B cell (primary cell): ENCODE results near the gene PCSK7. TPM values are rescaled to one million over a fixed set of nuclear protein-coding genes. Genes with fewer than 3 reads are reported as not detected.
A peak's percentile ranks its signal among the peaks of the same experiment; 100 is the strongest.

Source experiments
- ATAC-seq: fragments of 200-7000 bp; cut with Tn5 transposase; one replicate; pipeline ENCODE4 v1.10.0; 2021; ENCODE audit warnings: low read depth, mild to moderate bottlenecking, moderate number of reproducible peaks, moderate library complexity
- CTCF ChIA-PET: fragments of 350-600 bp; sonication (Branson Sonifier 250); formaldehyde crosslinking; loops from one replicate; lab custom pipeline; 2021; ENCODE audit warnings: antibody characterized with exemption, inconsistent platforms; lab: Charles Lee
- POLR2A ChIA-PET: fragments of 350-600 bp; sonication (Branson Sonifier 250); formaldehyde crosslinking; loops from one replicate; lab custom pipeline; 2021; ENCODE audit warnings: antibody characterized with exemption; lab: Charles Lee
- DNase-seq: peaks from one replicate; pipeline ENCODE4 v3.0.0; 2013
- H2AFZ ChIP-seq: 2 replicates; pipeline ENCODE4 v1.6.1; 2012; ENCODE audit warnings: mild to moderate bottlenecking, low read depth, low read length; ENCODE audit not compliant: insufficient read depth, poor library complexity, severe bottlenecking
- H3K27ac ChIP-seq, 2 donors: 1 replicate in 1 of 2; 2 replicates in 1 of 2; pipeline ENCODE4 v1.5.1; 2012 to 2013; ENCODE audit warnings: low read length in 2 of 2, mild to moderate bottlenecking in 2 of 2, moderate library complexity in 1 of 2
- H3K27me3 ChIP-seq, 4 experiments: fragments of 200-600 bp in 1 of 4; sonication (generic) in 1 of 4; replicated peaks in 1 of 4; 1 replicate in 2 of 4; 2 replicates in 2 of 4; pipeline versions ENCODE4 v1.6.1 to v1.7.0; 2013 to 2016; ENCODE audit warnings: low read length in 3 of 4, mild to moderate bottlenecking in 2 of 4, mixed read lengths in 1 of 4, moderate library complexity in 1 of 4; ENCODE audit not compliant: insufficient read depth in 4 of 4, control insufficient read depth in 3 of 4; ENCODE audit errors: control extremely low read depth in 1 of 4
- H3K36me3 ChIP-seq, 2 experiments: replicated peaks in 1 of 2; 1 replicate in 1 of 2; 2 replicates in 1 of 2; pipeline versions ENCODE4 v1.6.1 to v1.7.1; 2013; ENCODE audit warnings: low read length in 1 of 2; ENCODE audit not compliant: insufficient read depth in 2 of 2, control insufficient read depth in 1 of 2; ENCODE audit errors: control extremely low read depth in 1 of 2, extremely low read depth in 1 of 2
- H3K4me1 ChIP-seq, 2 donors: fragments of 200-600 bp in 1 of 2; sonication (generic) in 1 of 2; 1 replicate in 1 of 2; 2 replicates in 1 of 2; pipeline versions ENCODE4 v1.5.1 to v1.6.1; 2013 to 2017; ENCODE audit warnings: low read length in 2 of 2; ENCODE audit not compliant: control insufficient read depth in 2 of 2, insufficient read depth in 2 of 2
- H3K4me2 ChIP-seq: replicated peaks from 2 replicates; pipeline ENCODE3; 2012; ENCODE audit warnings: mild to moderate bottlenecking, low read depth, low read length; ENCODE audit not compliant: poor library complexity, severe bottlenecking
- H3K4me3 ChIP-seq, 5 experiments: fragments of 200-600 bp in 1 of 5; sonication (generic) in 1 of 5; 1 replicate in 3 of 5; 2 replicates in 2 of 5; pipeline versions ENCODE4 v1.5.1 to v1.7.0; 2011 to 2016; ENCODE audit warnings: low read length in 4 of 5, mild to moderate bottlenecking in 4 of 5, low read depth in 2 of 5, control low read depth in 1 of 5, moderate library complexity in 1 of 5; ENCODE audit not compliant: insufficient read depth in 1 of 5; ENCODE audit errors: control extremely low read depth in 1 of 5, extremely low read depth in 1 of 5
- H3K79me2 ChIP-seq: fragments of 200-600 bp; sonication (generic); one replicate; pipeline ENCODE4 v1.6.0; 2016; ENCODE audit warnings: low read length; ENCODE audit not compliant: control insufficient read depth, insufficient read depth
- H3K9ac ChIP-seq: fragments of 200-600 bp; sonication (generic); 2 replicates; pipeline ENCODE4 v1.6.1; 2017; ENCODE audit warnings: mild to moderate bottlenecking, low read length, moderate library complexity
- H3K9me3 ChIP-seq, 3 donors: one replicate each; pipeline versions ENCODE4 v1.6.1 to v1.7.1; 2013; ENCODE audit warnings: low read length in 2 of 3; ENCODE audit not compliant: control insufficient read depth in 2 of 3, insufficient read depth in 1 of 3; ENCODE audit errors: control extremely low read depth in 1 of 3
- H4K20me1 ChIP-seq: 2 replicates; pipeline ENCODE4 v1.6.0; 2012; ENCODE audit warnings: mild to moderate bottlenecking, low read length; ENCODE audit not compliant: insufficient read depth, control insufficient read depth, poor library complexity, severe bottlenecking
- H3K27ac Mint-ChIP-seq: one replicate; pipeline ENCODE4 v1.8.0; 2021; ENCODE audit warnings: mixed read lengths
- H3K27me3 Mint-ChIP-seq: one replicate; pipeline ENCODE4 v1.8.0; 2021; ENCODE audit warnings: mixed read lengths
- H3K4me1 Mint-ChIP-seq: one replicate; pipeline ENCODE4 v1.8.0; 2021; ENCODE audit warnings: mixed read lengths
- H3K4me3 Mint-ChIP-seq: one replicate; pipeline ENCODE4 v1.8.0; 2021; ENCODE audit warnings: mixed read lengths
- H3K9me3 Mint-ChIP-seq: one replicate; pipeline ENCODE4 v1.8.0; 2022; ENCODE audit warnings: mixed read lengths; ENCODE audit not compliant: insufficient read depth
- EZH2 ChIP-seq: IDR thresholded peaks from 2 replicates; pipeline ENCODE4 v1.6.1; 2012; ENCODE audit warnings: borderline replicate concordance, low read depth, mild to moderate bottlenecking, moderate library complexity, low read length; ENCODE audit not compliant: insufficient read depth, poor library complexity, severe bottlenecking
- WGBS: methylation state at CpG from one replicate; pipeline ENCODE4 v1.1.5; 2013; ENCODE audit warnings: missing lambda C conversion rate; ENCODE audit not compliant: insufficient coverage; 5-methylcytosine and 5-hydroxymethylcytosine counted together
- intact Hi-C: fragments of 100-400 bp; cut with micrococcal nuclease; formaldehyde crosslinking; loops from one replicate; pipeline ENCODE4 v1.10.0; 2022
- polyA plus RNA-seq: library from polyadenylated mRNA; depleted of rRNA; stranded (reverse); fragments of >200 nt; gene quantifications from 2 replicates; pipeline ENCODE4 v1.2.3, GENCODE V29; 2012
- total RNA-seq, 2 donors: library from RNA; stranded (reverse); fragments of 120-200 nt in 1 of 2; gene quantifications; 1 replicate in 1 of 2; 2 replicates in 1 of 2; pipeline versions ENCODE4 v1.2.3 to v1.2.4, GENCODE V29; 2013 to 2022
- TF ChIP-seq, protein P1 (sequence below): fragments of 200-600 bp; IDR thresholded peaks from one replicate; pipeline ENCODE4 v1.8.0; 2022; ENCODE audit warnings: antibody characterized with exemption, mild to moderate bottlenecking

Gene PCSK7
- total and polyA plus RNA-seq, 2 donors (not counting 1 experiment from before 2014, with no cell fraction given): 203 to 283 TPM

DNA sequence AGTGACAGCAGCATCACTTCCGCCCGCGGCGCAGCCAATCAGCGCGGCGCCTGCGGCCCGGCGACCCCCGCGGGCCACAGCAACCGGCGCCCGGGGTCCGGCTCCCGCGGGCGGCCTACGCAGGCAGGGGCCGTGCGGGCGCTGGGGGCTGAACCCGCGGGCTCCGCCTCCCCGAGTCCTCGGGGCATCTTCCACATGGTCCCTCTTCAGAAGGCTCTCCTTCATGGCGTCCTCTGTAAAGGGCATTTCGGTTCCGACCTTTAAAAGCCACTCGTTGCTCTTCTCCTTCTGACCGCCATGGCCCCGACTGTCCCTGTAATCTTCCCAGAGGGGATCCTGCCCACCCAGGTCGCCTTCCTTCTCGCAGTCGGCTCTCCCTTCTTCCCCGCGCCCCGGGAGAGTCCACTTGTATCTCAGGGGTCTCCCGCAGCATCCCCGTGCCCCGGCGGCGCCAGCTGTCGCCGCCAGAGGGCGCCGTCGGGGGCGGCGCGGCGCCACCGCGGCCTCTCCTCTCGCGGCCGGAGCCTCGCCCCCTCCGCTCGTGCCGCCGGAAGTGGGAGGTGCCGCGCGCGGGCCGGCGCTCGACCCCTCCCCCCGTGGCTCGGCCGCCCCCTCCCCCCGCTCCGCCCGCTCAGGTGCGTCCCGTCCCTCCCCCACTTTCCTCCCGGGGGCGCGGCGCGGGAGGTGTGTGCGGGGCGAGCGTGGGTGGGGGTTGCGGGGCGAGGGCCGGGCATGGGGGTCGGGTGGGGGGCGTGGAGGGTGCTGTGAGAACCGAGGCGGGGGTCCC, 412 bp upstream of the PCSK7 start, which contains the start of gene RNF214:
Gene RNF214, plus strand, starts transcription at position 580 of the 787 bp plus-strand sequence. CDS start 1,602 bp downstream, outside the sequence.
- ATAC-seq: peak; percentile 78
- ChIA-PET CTCF (interaction anchor here (0.7 to 19.9 kb wide), 10 partner anchors 21 to 719 kb away, joined by 3 to 309 read pairs (median 4); partner anchors contain the start of genes PAFAH1B2, SIDT2 and SIK3), POLR2A (interaction anchor here (0.6 to 1.8 kb wide), 3 partner anchors 9 to 88 kb away, joined by 4 to 5 read pairs (median 5); partner anchors contain the start of genes PAFAH1B2 and SIDT2)
- Histone ChIP-seq H3K27me3 (no peaks in the 10 kb centered on the region), H3K4me1 (peaks cover 34 to 38% of the 10 kb centered on the region in 2 donors), H3K4me3 (peak within 1 kb of the TSS; percentile 64 to 99 (median 91)), H3K79me2 (peaks cover 52% of the 10 kb centered on the region), H3K36me3 (peaks cover 3 to 35% of the 10 kb centered on the region in 2 experiments), H4K20me1 (no peaks in the 10 kb centered on the region), H3K27ac (peak within 1 kb of the TSS; percentile 82 to 84), H3K4me2 (peak within 1 kb of the TSS; percentile 96), H3K9me3 (peaks cover 0 to 3% (median 0%) of the 10 kb centered on the region in 3 donors), H2AFZ (peak within 1 kb of the TSS; percentile 85), H3K9ac (peak within 1 kb of the TSS; percentile 74)
- Mint-ChIP-seq H3K27ac (peak within 1 kb of the TSS; percentile 99), H3K4me1 (peaks cover 48% of the 10 kb centered on the region), H3K4me3 (peak within 1 kb of the TSS; percentile 95), H3K9me3 (no peaks in the 10 kb centered on the region), H3K27me3 (no peaks in the 10 kb centered on the region)
- peak; percentile 89 for DNase-seq
- WGBS: under 1% methylated on average over 54 of the region's 94 CpGs
- TF ChIP-seq EZH2: no peak
- TF ChIP-seq, protein P1, sequence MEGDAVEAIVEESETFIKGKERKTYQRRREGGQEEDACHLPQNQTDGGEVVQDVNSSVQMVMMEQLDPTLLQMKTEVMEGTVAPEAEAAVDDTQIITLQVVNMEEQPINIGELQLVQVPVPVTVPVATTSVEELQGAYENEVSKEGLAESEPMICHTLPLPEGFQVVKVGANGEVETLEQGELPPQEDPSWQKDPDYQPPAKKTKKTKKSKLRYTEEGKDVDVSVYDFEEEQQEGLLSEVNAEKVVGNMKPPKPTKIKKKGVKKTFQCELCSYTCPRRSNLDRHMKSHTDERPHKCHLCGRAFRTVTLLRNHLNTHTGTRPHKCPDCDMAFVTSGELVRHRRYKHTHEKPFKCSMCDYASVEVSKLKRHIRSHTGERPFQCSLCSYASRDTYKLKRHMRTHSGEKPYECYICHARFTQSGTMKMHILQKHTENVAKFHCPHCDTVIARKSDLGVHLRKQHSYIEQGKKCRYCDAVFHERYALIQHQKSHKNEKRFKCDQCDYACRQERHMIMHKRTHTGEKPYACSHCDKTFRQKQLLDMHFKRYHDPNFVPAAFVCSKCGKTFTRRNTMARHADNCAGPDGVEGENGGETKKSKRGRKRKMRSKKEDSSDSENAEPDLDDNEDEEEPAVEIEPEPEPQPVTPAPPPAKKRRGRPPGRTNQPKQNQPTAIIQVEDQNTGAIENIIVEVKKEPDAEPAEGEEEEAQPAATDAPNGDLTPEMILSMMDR: peak; percentile 83
- intact Hi-C loops: loop anchor here (1.0 to 5.0 kb wide), 6 partner anchors 51 to 585 kb away; partner anchors contain the start of genes PAFAH1B2, SIK3 and ZPR1
